BE2C (cell line): ENCODE measurements around the gene OR2T27.

Experiments used
- DNase-seq: peaks from one replicate; pipeline ENCODE4 v3.0.0-alpha.2; 2020
- H3K27me3 ChIP-seq: fragments of 250-450 bp; sonication (Bioruptor Pico); 2 replicates; pipeline ENCODE4 v1.5.1; 2020; ENCODE audit warnings: mild to moderate bottlenecking
- H3K36me3 ChIP-seq: fragments of 250-450 bp; sonication (Bioruptor Pico); 2 replicates; pipeline ENCODE4 v1.5.1; 2020; ENCODE audit warnings: mild to moderate bottlenecking
- H3K4me1 ChIP-seq: fragments of 250-450 bp; sonication (Bioruptor Pico); 2 replicates; pipeline ENCODE4 v1.5.1; 2020
- H3K4me3 ChIP-seq: 2 replicates; pipeline ENCODE4 v1.5.1; 2011; ENCODE audit warnings: low read depth, low read length
- H3K9me3 ChIP-seq: fragments of 250-450 bp; sonication (Bioruptor Pico); 2 replicates; pipeline ENCODE4 v1.5.1; 2020
- TF ChIP-seq, protein P1 (sequence below): IDR thresholded peaks from 2 replicates; pipeline ENCODE4 v1.5.1; 2012; ENCODE audit warnings: mild to moderate bottlenecking, low read depth, low read length

Gene OR2T27

DNA sequence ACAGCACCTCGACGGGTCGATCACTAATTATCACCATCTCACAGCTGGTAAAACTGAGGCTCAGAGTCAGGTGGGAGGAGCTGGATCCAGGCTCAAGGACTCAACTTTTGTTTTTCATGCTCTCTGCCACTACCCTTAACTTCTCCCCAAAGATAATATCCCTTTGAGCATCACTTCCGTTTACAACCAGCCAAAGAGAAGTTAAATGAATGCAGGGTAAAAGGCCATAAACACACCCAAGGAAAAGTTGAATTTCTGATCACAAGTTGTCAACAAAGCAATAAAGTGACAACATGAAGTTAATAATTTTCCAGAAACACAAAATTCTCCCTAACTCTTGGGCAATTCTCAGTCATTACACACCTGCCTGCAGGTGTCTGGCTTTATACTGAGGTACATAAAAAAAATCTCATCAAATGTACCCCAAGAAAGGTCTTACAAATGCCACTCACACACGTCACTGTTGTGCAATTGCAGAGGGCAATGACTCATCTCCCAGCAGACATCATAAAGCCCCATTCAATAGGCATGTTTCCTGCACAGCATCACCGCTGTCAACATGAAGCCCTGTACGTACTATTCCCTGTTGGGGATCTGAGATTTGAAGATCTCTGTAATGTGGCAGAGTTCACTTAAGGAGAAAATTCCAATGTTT lies 23.8 kb downstream of the OR2T27 start:
- Histone ChIP-seq H3K27me3 (no peaks in the 10 kb centered on the region; the same call in 1 of the 2 replicates), H3K36me3 (no peaks in the 10 kb centered on the region), H3K4me3 (no peak overlapping the region), H3K4me1 (no peaks in the 10 kb centered on the region), H3K9me3 (no peaks in the 10 kb centered on the region)
- DNase-seq = no peak
- TF ChIP-seq, protein P1, sequence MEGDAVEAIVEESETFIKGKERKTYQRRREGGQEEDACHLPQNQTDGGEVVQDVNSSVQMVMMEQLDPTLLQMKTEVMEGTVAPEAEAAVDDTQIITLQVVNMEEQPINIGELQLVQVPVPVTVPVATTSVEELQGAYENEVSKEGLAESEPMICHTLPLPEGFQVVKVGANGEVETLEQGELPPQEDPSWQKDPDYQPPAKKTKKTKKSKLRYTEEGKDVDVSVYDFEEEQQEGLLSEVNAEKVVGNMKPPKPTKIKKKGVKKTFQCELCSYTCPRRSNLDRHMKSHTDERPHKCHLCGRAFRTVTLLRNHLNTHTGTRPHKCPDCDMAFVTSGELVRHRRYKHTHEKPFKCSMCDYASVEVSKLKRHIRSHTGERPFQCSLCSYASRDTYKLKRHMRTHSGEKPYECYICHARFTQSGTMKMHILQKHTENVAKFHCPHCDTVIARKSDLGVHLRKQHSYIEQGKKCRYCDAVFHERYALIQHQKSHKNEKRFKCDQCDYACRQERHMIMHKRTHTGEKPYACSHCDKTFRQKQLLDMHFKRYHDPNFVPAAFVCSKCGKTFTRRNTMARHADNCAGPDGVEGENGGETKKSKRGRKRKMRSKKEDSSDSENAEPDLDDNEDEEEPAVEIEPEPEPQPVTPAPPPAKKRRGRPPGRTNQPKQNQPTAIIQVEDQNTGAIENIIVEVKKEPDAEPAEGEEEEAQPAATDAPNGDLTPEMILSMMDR = no peak

DNA sequence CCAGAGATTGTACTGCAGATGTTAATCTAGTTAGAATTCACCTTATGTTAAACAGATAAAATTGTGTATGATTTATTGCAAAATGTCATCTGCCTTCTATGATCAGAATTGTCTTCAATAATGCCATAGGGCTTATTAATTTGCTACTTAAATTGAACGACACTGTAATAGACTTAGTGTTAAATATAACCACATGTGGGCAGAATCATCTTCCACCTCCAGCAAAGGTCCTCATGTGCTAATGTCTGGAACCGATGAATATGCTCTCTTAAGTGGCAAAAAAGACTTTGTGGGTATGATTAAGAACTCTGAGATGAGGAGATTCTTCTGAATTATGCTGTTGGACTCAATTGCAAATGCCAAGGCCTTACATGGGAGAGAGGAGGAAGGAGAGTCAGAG lies 24.8 kb downstream of the OR2T27 start:
- no peaks in the 10 kb centered on the region for H3K9me3 ChIP-seq
- H3K27me3 ChIP-seq = no peaks in the 10 kb centered on the region; the same call in 1 of the 2 replicates
- H3K4me1 ChIP-seq = no peaks in the 10 kb centered on the region

DNA sequence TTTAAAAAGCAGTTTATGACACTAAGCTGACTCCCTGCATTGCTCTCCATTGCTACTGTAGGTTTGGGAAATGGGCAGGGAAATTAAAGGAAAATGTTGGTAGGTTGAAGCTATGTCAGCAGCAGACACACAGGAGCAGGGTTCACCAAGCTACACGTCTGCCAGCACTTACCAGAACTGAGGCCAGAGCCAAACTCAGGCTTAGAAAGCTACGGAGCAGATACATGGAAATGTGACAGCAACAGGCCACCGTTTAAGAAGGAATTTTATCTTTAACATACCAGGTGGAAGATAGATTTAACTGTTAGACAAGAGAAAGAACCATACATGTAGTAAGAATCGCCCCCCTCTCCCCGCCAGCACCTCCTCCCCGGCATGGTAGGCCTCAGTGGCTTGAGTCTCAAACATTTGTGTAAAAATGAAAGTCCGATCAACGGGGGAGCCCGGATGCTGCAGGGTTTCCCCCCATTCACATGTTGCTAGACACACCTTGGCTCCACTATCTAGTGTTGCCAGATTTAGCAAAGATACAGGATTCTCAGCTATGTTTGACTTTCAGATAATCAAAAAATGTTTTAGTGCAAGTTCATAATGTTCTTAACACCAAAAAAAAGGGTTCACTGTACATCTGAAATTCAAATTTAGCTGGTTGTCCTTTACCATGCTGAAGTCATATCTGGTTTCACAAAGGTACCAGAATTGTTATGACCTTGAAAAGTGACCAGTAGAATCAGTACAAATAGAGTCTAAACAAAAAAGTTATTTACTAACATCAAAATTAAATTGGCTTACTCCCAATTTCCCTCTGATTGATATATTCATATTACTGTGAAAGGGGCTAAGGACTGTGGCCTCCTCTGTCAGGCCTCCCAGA lies 27.1 kb downstream of the OR2T27 start:
- peaks cover 10% of the 10 kb centered on the region for H3K27me3 ChIP-seq
- DNase-seq = no peak
- TF ChIP-seq, protein P1 = no peak
- no peak overlapping the region for H3K4me3 ChIP-seq
- H3K9me3 ChIP-seq = no peaks in the 10 kb centered on the region
- H3K4me1 ChIP-seq = no peaks in the 10 kb centered on the region
- no peaks in the 10 kb centered on the region for H3K36me3 ChIP-seq

More for the DNA sequence above, 24.8 kb downstream of the OR2T27 start:
- no peaks in the 10 kb centered on the region for H3K36me3 ChIP-seq
- no peak for DNase-seq
- H3K4me3 ChIP-seq = no peak overlapping the region
- TF ChIP-seq, protein P1 = no peak

DNA sequence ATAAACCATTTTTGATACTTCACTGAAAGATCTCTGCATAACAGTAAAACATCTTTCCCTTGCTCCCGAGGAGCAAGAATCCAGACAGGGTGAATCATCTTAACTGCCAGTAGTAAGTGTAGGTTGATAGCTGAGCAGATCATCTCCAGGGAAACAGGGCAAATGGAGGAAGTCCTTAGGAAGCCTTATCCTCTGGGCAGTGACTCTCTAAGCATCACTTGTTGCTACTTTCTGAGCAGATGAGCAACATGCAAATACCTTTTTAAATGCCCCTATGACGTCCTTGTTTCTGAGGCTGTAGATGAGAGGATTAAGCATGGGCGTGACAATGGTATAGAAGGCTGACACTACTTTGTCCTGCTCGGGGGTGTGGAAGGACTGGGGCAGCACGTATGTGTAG lies 29.4 kb downstream of the OR2T27 start:
- H3K27me3 ChIP-seq = peaks cover 10% of the 10 kb centered on the region
- no peaks in the 10 kb centered on the region for H3K36me3 ChIP-seq
- no peaks in the 10 kb centered on the region for H3K4me1 ChIP-seq
- no peaks in the 10 kb centered on the region for H3K9me3 ChIP-seq
- H3K4me3 ChIP-seq = no peak overlapping the region
- DNase-seq = no peak
- TF ChIP-seq, protein P1 = no peak

DNA sequence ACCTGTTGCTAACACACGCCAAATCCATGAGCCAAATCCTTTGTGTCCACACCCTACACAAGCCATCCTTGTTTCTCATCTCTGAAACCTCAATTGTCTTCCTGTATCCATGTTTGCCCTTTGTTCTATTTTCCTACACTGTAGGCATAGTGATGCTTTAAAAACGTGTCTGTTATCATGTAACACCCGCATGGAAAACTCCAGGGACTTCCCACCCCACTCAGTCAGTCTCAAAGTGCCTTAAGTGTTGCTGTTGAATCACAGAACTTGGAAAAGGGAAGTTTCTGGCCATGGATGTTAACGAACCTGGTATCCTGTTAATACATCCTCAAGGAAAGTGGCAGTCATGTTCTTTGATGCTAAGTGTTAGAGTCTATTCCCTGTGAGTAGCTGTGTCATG lies 30.2 kb downstream of the OR2T27 start:
- no peak overlapping the region for H3K4me3 ChIP-seq
- no peaks in the 10 kb centered on the region for H3K4me1 ChIP-seq
- H3K27me3 ChIP-seq = peaks cover 10% of the 10 kb centered on the region
- no peaks in the 10 kb centered on the region for H3K9me3 ChIP-seq
- DNase-seq = no peak
- TF ChIP-seq, protein P1 = no peak
- no peaks in the 10 kb centered on the region for H3K36me3 ChIP-seq

DNA sequence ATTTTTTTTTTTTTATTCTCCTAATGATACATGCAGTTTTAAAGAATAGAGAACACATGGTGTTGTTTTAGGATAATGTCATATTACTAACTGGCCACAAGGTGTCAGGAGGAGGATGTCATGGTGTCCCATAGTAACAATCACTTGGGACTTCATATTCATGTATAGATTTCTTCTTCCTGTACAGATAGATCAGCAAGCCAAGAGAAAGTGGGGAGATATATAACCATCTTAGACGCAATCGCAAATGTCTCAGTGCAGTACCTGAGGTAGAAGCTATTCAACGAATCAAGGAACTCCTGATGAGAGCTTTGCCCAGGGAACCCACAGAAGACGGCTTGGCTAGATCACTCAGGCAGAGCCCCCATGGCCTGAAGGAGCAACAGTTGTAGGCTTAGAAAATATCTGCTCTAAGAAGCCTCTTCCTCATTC lies 32.7 kb downstream of the OR2T27 start:
- TF ChIP-seq, protein P1 = peak; percentile 60
- DNase-seq = no peak
- Histone ChIP-seq H3K4me3 (no peak overlapping the region), H3K4me1 (no peaks in the 10 kb centered on the region), H3K36me3 (no peaks in the 10 kb centered on the region), H3K9me3 (no peaks in the 10 kb centered on the region), H3K27me3 (peaks cover 10% of the 10 kb centered on the region)
